Fibroblast of skin of scalp (primary cell): ENCODE data around the gene MMEL1.
"Not testable (repeated sequence)": the region's sequence is repeated elsewhere in the genome, so short reads cannot be mapped to it uniquely, and the experiment has no call there.

Source experiments
- DNase-seq: peaks from one replicate; pipeline ENCODE4 v3.0.0-alpha.2; 2013

MMEL1 gene

GRCh38 chr1:2590233-2591141 lies 42.3 kb downstream of the MMEL1 start:
- no peak for DNase-seq

GRCh38 chr1:2589431-2590232 lies 43.2 kb downstream of the MMEL1 start:
- DNase-seq, result no peak

GRCh38 chr1:2588661-2589430 lies 44.0 kb downstream of the MMEL1 start:
- no peak for DNase-seq

GRCh38 chr1:2587860-2588571 lies 44.8 kb downstream of the MMEL1 start:
- DNase-seq, result no peak

GRCh38 chr1:2587071-2587859 lies 45.6 kb downstream of the MMEL1 start:
- DNase-seq, result no peak

- peak; percentile 99 for DNase-seq
These were observed 46.4 kb downstream of the MMEL1 start, which contains the start of gene PRXL2B for GRCh38 chr1:2586154-2587070. TSS of gene PRXL2B (plus strand) at chr1:2586777. CDS start at chr1:2586886, 109 bp downstream.

GRCh38 chr1:2585318-2586092 lies 47.3 kb downstream of the MMEL1 start:
- peak; percentile 52 for DNase-seq

GRCh38 chr1:2584686-2585317 lies 48.0 kb downstream of the MMEL1 start:
- DNase-seq, result no peak

- no peak for DNase-seq
These were observed 48.9 kb downstream of the MMEL1 start for GRCh38 chr1:2583871-2584351.

- peak; percentile 5 for DNase-seq
These were observed 49.5 kb downstream of the MMEL1 start for GRCh38 chr1:2583331-2583791.

- DNase-seq, result no peak
These were observed 50.4 kb downstream of the MMEL1 start for GRCh38 chr1:2582391-2582790.

GRCh38 chr1:2580691-2581090 lies 52.1 kb downstream of the MMEL1 start:
- no peak for DNase-seq

GRCh38 chr1:2578758-2579118 lies 54.1 kb downstream of the MMEL1 start:
- no peak for DNase-seq

- not testable (repeated sequence) for DNase-seq
These were observed 55.2 kb downstream of the MMEL1 start for GRCh38 chr1:2577565-2578075.

- no peak for DNase-seq
These were observed 56.8 kb downstream of the MMEL1 start for GRCh38 chr1:2575801-2576663.

GRCh38 chr1:2574350-2574749 lies 58.5 kb downstream of the MMEL1 start:
- no peak for DNase-seq

GRCh38 chr1:2573250-2573920 lies 59.4 kb downstream of the MMEL1 start:
- no peak for DNase-seq
